SU-DHL-6 (cell line): ENCODE measurements around the gene TRPM3.

ENCODE experiments used
- EZH2phosphoT487 ChIP-seq: fragments of 200-600 bp; sonication (generic), shearing (Covaris generic); conservative IDR thresholded peaks from 2 replicates; pipeline ENCODE4 v1.6.1; 2018; ENCODE audit warnings: mild to moderate bottlenecking, antibody characterized with exemption, low read length, moderate library complexity, mixed read lengths
- TF ChIP-seq, protein P1 (sequence below): fragments of 200-600 bp; sonication (generic); IDR thresholded peaks from one replicate; pipeline ENCODE4 v1.5.1; 2017; ENCODE audit warnings: antibody characterized with exemption, mild to moderate bottlenecking, low read length, moderate library complexity; ENCODE audit not compliant: insufficient read depth, poor library complexity, severe bottlenecking

DNA sequence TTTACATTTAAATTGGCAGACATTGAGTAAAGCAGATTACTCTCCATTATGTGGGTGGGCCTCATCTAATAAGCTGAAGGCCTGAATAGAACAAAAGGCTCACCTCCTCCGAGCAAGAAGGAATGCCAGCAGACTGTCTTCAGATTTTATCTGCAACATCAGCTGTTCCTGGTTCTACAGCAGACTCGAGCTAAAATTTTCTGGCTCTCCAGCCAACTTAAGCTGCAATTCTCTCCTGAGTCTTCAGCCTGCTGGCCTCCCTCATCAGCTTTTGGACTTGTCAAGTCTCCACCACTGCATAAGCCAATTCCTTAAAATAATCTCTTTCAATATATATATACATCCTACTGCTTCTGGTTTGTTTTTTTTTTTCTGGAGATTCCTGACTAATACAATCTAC lies 12.5 kb downstream of the TRPM3 start:
- TF ChIP-seq, protein P1, sequence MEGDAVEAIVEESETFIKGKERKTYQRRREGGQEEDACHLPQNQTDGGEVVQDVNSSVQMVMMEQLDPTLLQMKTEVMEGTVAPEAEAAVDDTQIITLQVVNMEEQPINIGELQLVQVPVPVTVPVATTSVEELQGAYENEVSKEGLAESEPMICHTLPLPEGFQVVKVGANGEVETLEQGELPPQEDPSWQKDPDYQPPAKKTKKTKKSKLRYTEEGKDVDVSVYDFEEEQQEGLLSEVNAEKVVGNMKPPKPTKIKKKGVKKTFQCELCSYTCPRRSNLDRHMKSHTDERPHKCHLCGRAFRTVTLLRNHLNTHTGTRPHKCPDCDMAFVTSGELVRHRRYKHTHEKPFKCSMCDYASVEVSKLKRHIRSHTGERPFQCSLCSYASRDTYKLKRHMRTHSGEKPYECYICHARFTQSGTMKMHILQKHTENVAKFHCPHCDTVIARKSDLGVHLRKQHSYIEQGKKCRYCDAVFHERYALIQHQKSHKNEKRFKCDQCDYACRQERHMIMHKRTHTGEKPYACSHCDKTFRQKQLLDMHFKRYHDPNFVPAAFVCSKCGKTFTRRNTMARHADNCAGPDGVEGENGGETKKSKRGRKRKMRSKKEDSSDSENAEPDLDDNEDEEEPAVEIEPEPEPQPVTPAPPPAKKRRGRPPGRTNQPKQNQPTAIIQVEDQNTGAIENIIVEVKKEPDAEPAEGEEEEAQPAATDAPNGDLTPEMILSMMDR, result no peak
- no peak for TF ChIP-seq EZH2phosphoT487
